GM13977 (cell line): ENCODE results near the gene GANC.

ENCODE experiments used
- DNase-seq: peaks from one replicate; pipeline ENCODE4 v3.0.0; 2012; ENCODE audit warnings: low spot score
- in situ Hi-C: fragments of 300-500 bp; cut with MboI; formaldehyde crosslinking; loops from one replicate; pipeline ENCODE4 v1.12.0; 2022; ENCODE audit warnings: low sequenced_read_pairs, low pct_unique_long_range_greater_than_20kb, mixed read lengths, inconsistent platforms; ENCODE audit not compliant: unreplicated experiment
- TF ChIP-seq, protein P1 (sequence below): IDR thresholded peaks from 2 replicates; pipeline ENCODE4 v1.5.1; 2012; ENCODE audit warnings: mild to moderate bottlenecking, control low read depth; ENCODE audit not compliant: insufficient read depth; ENCODE audit errors: extremely low read depth, missing control alignments

GANC gene

DNA sequence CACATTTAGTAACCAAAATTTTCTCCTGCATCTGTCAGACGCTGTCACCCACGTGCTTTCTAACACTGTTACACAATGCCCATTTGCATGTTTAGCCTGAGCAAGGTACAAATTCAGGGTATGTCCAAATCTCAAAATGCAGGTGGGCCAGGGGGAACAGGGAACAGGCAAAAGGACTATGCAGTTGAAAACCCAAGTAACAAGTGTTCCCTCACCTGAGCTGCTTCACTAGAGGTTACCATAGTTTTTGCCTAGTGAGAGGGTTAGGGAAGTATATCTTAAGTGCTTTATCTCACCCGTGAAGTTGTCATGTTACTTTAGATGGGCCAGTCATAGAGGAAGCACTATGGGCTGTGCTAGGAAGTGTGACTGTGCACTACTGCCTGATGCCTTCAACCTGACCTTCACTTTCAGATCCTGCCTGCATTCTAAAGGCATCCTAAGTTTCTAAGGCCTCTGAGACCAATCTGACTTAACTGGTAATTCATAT is 6.3 kb downstream of the GANC start:
- in situ Hi-C loops: no loop called here
- TF ChIP-seq, protein P1, sequence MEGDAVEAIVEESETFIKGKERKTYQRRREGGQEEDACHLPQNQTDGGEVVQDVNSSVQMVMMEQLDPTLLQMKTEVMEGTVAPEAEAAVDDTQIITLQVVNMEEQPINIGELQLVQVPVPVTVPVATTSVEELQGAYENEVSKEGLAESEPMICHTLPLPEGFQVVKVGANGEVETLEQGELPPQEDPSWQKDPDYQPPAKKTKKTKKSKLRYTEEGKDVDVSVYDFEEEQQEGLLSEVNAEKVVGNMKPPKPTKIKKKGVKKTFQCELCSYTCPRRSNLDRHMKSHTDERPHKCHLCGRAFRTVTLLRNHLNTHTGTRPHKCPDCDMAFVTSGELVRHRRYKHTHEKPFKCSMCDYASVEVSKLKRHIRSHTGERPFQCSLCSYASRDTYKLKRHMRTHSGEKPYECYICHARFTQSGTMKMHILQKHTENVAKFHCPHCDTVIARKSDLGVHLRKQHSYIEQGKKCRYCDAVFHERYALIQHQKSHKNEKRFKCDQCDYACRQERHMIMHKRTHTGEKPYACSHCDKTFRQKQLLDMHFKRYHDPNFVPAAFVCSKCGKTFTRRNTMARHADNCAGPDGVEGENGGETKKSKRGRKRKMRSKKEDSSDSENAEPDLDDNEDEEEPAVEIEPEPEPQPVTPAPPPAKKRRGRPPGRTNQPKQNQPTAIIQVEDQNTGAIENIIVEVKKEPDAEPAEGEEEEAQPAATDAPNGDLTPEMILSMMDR: no peak
- no peak for DNase-seq

DNA sequence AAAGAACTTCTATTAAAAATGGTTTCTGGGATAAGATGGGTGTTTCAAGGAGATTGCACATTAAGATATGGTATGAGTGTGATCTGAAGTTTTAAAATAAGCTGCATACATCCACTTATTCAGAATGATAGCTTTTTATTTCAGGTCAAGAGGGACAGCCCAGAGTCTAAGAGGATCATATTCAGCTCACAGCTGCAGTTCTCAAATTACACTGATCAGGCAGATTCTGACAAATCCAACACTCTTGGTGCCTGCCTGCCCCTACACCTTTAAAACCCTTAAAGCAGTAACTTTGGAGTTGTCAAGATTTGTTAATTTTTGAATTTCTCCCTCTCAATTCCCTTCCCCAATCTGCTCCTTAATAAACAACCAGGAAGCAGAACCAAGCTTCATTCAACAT is 9.3 kb downstream of the GANC start:
- DNase-seq: no peak
- in situ Hi-C loops: no loop called here
- TF ChIP-seq, protein P1: no peak

DNA sequence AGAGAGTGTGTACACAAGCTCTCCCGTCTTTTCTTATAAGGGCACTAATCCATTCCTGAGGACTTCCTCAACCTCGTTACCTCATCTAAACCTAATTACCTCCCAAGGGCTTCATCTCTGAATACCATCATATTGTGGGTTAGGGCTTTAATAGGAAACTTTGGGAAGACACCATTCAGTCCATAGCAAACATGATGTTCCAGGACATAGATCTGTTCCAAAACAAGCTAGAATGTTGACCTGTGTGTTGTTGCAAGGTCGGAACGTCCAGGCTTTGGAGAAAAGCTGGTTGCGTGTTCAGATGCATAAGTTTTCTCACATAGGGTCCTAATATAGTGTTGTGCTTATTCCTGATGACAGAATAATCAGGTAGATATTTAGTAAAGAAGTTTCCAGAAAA is 9.9 kb downstream of the GANC start:
- in situ Hi-C loops: no loop called here
- TF ChIP-seq, protein P1: no peak
- DNase-seq: no peak

DNA sequence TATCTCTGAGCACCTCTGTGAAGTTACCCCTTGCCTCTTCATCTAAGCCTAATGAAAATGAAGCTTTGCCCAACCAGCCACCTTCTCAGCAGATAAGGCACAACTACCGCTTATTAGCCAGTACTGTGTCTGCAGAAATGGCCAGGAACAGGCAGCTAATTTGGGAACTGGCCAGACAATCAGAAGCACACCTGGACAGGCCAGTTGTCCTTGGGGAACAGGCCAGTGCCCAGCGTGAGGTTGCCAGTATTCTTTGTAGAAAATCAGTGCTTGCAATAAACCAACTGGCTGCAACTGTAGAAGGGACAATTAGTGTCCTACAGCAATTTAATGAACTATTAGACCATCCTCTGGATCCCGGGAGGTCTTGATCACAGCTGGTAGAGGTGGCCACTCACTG is 10.7 kb downstream of the GANC start:
- in situ Hi-C loops: no loop called here
- TF ChIP-seq, protein P1: no peak

DNA sequence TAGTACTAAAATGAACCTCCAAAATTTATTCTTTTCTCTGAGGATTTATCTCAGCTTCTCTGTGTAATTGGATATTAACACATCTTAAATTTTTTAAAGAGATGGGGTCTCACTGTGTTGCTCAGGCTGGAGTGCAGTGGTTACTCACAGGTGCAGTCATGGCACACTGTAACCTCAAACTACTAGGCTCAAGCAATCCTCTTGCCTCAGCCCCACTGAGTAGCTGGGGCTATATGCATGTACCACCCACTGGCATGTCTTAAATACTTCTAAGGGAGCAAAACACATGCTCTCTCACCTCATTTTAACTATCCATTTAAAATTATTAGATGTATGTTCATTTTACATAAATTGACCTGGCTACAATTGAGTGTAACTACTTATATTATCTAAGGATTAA is 11.6 kb downstream of the GANC start:
- TF ChIP-seq, protein P1: no peak
- in situ Hi-C loops: no loop called here

More for the DNA sequence above, 10.7 kb downstream of the GANC start:
- DNase-seq: no peak

DNA sequence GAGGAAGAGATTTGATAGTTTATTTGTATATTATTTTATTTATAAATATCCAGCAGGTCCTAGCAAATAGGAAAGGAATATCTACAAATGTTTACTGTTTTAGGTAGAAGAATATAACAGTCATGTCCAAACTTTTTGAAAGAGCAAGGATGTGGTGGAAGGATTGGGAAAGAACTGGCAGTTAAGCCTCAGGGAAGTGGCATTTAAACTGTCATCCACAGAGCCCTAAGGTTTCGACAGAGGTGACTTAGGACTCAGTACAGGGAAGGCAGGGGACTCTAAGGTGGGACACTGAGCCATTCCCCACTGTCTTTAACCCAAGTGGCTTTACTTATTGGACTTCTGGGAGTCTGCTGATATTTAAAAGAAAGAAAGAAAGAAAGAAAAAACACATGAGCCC is 12.0 kb downstream of the GANC start:
- in situ Hi-C loops: no loop called here
- DNase-seq: no peak
- TF ChIP-seq, protein P1: no peak

More for the DNA sequence above, 11.6 kb downstream of the GANC start:
- DNase-seq: no peak
